ENCODE measurements around the gene ENTPD2.

ENTPD2 gene

DNA sequence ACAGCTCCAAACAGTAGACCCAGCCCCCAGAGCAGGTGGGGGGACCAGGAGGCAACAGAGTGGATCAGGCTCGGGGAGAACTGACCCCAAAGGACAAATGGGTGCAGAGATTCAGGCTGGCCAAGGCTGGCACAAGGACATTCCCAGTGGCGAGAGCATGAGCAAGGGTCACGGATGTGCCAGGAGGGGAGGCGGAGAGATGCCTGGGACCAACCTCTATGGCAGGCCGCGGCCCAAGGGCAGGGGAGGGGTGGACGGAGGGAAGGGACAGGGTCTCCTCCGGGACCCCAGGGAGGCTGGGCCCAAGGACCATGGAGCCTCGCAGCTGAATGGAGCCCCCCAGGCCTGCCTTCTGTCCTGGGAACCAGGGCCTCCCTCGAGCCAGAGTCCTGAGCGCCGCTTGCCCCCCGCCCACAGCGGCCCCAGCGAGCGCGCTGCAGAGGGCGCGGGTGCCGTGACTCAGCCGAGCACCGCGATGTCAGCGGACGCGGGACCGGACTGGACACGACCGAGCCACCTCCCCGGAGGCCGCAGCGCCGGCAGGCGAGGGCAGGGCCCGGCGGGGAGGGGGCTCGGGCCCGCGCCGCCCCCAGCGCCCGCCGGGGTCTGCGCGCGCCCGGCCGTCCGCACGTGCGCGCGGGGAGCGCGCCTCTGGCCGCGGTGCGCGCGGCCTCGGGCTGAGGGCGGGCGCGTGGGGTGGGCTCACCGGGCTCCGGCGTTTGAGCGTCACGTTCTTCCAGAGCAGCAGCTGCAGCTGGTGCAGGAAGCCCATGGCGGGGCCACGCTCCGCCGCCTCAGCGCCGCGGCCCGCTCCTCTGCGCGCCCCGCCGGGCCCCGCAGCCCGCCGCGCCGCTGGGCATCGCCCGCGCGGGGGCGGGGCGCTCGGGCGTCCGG, 26.2 kb downstream of the ENTPD2 start, which contains the start of gene ABCA2:
TSS of gene ABCA2 (minus strand) at position 869 of the 894 bp plus-strand sequence. CDS start at position 772, 97 bp downstream.
- peak within 1 kb of the TSS; percentile 85 for H3K4me3 ChIP-seq
- no peaks in the 10 kb centered on the region for H3K36me3 ChIP-seq (ENCODE audit: insufficient read depth, low read length)
- no peak within 1 kb of the TSS for H3K27ac ChIP-seq
- peak within 1 kb of the TSS; percentile 67 for H3K9ac ChIP-seq (ENCODE audit: insufficient read length)
- H3K9me3 ChIP-seq (ENCODE audit: low read depth, low read length), result no peaks in the 10 kb centered on the region
- TF ChIP-seq EZH2 (IDR thresholded peaks at IDR 0.05), result no peak
- no peak for TF ChIP-seq POLR2AphosphoS5 (IDR thresholded peaks at IDR 0.05; ENCODE audit: borderline replicate concordance, low read depth, low read length)
- no peak for DNase-seq (ENCODE audit: low read depth, low spot score)

DNA sequence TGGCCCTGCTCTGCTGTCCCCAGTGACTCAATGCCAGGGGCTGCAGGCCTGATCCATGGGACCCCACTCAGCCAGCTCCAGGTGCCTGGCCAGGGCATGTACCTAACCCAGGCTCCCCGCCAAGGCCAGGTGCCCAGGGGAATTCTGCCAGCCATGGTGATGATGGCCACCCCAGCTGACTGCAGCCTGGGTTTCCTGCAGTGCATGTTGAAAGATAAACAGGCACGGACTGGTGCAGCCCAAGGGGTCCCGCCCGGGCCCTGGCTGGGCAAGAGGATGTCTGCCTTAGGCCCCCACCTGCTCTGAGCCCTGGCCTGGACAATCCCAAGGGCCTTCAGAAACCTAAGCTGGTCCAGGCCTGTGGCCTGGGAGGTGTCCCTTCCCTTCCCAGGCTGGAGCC, 27.0 kb downstream of the ENTPD2 start:
- no peak overlapping the region for H3K27ac ChIP-seq
- no peaks in the 10 kb centered on the region for H3K36me3 ChIP-seq (ENCODE audit: insufficient read depth, low read length)
- no peak for TF ChIP-seq FOXP2 (optimal IDR thresholded peaks at IDR 0.05; ENCODE audit: control extremely low read depth, extremely low read length, insufficient read depth)
- TF ChIP-seq EZH2 (IDR thresholded peaks at IDR 0.05), result no peak
- TF ChIP-seq POLR2AphosphoS5 (IDR thresholded peaks at IDR 0.05; ENCODE audit: borderline replicate concordance, low read depth, low read length), result no peak
- no peak overlapping the region for H3K9ac ChIP-seq (ENCODE audit: insufficient read length)
- DNase-seq (ENCODE audit: low read depth, low spot score), result no peak
- no peaks in the 10 kb centered on the region for H3K9me3 ChIP-seq (ENCODE audit: low read depth, low read length)
- H3K4me3 ChIP-seq, result peak overlapping the region; percentile 75

DNA sequence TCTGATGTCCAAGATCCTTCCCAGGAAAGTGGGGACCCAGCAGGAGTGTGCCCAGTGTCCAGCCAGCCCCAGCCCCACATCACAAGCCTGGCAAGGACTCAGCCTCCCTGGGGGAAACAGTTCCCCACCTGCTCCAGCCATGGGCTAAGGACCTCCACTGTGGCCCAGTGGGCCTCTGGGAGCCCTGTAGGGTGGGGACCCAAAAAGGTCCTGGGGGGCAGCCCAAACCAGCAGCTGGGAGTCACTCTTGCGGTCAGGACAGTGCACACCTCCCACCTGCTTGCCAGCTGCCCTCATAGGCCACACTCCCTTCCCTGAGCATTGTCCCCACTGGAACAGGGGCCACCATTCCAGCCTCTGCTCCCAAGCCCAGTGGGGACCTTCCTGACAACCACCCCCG, 27.5 kb downstream of the ENTPD2 start:
- TF ChIP-seq EZH2 (IDR thresholded peaks at IDR 0.05) (no peak), FOXP2 (optimal IDR thresholded peaks at IDR 0.05; ENCODE audit: control extremely low read depth, extremely low read length, insufficient read depth) (no peak), POLR2AphosphoS5 (IDR thresholded peaks at IDR 0.05; ENCODE audit: borderline replicate concordance, low read depth, low read length) (no peak)
- Histone ChIP-seq H3K27ac (no peak overlapping the region), H3K9ac (ENCODE audit: insufficient read length) (no peak overlapping the region), H3K4me3 (no peak overlapping the region), H3K9me3 (ENCODE audit: low read depth, low read length) (no peaks in the 10 kb centered on the region), H3K36me3 (ENCODE audit: insufficient read depth, low read length) (no peaks in the 10 kb centered on the region)
- DNase-seq (ENCODE audit: low read depth, low spot score), result no peak

DNA sequence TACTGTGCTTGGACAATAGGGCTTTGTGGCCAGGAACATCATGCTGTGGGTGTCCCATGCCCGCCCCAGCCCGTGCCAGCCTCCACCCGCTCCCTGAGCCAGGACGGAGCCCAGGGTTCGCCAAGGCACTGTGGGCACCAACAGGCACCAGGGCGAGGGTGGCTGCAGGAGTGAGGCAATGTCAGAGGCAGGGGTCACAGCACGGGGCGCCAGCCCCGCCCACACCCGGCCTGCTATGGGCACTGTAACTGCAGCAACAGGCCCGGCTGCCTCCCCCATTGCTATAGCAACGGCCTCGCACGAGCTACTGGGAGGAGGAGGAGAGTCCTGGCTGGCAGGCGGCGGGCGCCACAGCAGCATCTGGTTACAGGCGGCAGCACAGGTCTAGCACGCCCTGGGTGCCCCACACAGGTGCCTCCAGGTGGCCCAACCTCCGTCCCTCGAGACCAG, 28.3 kb downstream of the ENTPD2 start:
- H3K9ac ChIP-seq (ENCODE audit: insufficient read length), result no peak overlapping the region
- no peaks in the 10 kb centered on the region for H3K36me3 ChIP-seq (ENCODE audit: insufficient read depth, low read length)
- TF ChIP-seq POLR2AphosphoS5 (IDR thresholded peaks at IDR 0.05; ENCODE audit: borderline replicate concordance, low read depth, low read length) (no peak), FOXP2 (optimal IDR thresholded peaks at IDR 0.05; ENCODE audit: control extremely low read depth, extremely low read length, insufficient read depth) (no peak), EZH2 (IDR thresholded peaks at IDR 0.05) (no peak)
- no peak overlapping the region for H3K4me3 ChIP-seq
- no peak for DNase-seq (ENCODE audit: low read depth, low spot score)
- no peaks in the 10 kb centered on the region for H3K9me3 ChIP-seq (ENCODE audit: low read depth, low read length)
- H3K27ac ChIP-seq, result no peak overlapping the region

DNA sequence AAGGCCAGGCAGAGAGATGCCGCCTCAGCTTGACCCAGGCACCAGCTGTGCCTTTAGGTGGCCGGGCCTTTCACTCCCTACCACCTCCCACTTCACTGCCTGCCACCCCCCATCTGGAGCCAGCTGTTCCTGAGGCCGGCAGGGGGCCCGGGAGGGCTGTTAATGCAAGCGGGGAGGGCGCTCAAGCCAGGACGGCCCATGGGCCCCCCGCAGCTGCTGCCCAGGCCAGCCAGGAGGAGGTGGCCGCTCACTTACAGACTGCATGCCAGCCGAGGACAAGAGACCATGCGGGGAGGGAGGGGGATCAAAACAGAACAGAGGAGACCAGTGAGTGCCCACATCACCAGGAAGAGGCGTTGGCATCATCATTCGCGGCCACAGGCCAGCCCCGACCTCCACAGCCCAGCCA, 30.3 kb downstream of the ENTPD2 start:
- Histone ChIP-seq H3K27ac (no peak overlapping the region), H3K9me3 (ENCODE audit: low read depth, low read length) (no peaks in the 10 kb centered on the region), H3K4me3 (no peak overlapping the region), H3K36me3 (ENCODE audit: insufficient read depth, low read length) (no peaks in the 10 kb centered on the region), H3K9ac (ENCODE audit: insufficient read length) (no peak overlapping the region)
- no peak for TF ChIP-seq FOXP2 (optimal IDR thresholded peaks at IDR 0.05; ENCODE audit: control extremely low read depth, extremely low read length, insufficient read depth)
- TF ChIP-seq POLR2AphosphoS5 (IDR thresholded peaks at IDR 0.05; ENCODE audit: borderline replicate concordance, low read depth, low read length), result no peak
- TF ChIP-seq EZH2 (IDR thresholded peaks at IDR 0.05), result no peak
- DNase-seq (ENCODE audit: low read depth, low spot score), result no peak

DNA sequence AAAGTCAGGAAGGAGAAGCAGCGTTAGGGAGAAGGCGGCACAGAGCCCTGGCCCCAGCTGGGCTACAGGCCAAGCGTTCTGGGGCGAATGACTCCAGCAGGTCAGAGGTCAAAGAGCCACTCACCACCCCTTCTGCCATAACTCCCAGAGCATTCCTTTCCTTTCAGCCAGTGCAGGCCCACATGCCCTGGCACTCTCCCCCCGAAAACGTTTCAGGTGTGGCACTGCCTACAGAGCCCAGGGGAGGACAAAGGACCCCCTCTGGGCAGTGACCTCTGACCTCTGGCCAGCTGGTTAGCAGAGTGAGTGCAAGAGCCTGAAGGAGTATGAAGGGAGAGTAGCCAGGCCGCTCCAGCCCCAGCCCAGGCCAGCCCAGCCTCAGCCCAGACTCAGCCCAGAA, 30.7 kb downstream of the ENTPD2 start:
- Histone ChIP-seq H3K9ac (ENCODE audit: insufficient read length) (no peak overlapping the region), H3K4me3 (no peak overlapping the region), H3K27ac (no peak overlapping the region), H3K36me3 (ENCODE audit: insufficient read depth, low read length) (no peaks in the 10 kb centered on the region), H3K9me3 (ENCODE audit: low read depth, low read length) (no peaks in the 10 kb centered on the region)
- DNase-seq (ENCODE audit: low read depth, low spot score), result no peak
- TF ChIP-seq FOXP2 (optimal IDR thresholded peaks at IDR 0.05; ENCODE audit: control extremely low read depth, extremely low read length, insufficient read depth) (no peak), POLR2AphosphoS5 (IDR thresholded peaks at IDR 0.05; ENCODE audit: borderline replicate concordance, low read depth, low read length) (no peak), EZH2 (IDR thresholded peaks at IDR 0.05) (no peak)

DNA sequence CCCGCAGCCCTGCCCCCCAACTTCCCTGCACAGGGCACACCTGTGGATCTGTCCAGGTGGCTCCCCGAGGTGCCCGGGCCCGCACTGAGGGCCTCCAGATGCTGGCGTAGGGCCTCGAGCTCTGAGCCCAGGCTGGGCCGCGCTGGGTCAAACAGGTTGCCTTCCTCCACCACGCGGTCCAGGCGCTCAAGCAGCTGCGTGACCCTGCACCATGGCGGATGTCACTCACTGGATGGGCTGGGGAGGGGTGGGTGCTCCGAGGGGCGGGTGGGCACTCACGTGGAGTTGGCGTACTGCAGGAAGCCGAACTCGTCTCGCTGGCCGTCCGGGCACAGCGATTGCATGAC, 31.2 kb downstream of the ENTPD2 start:
- no peak for DNase-seq (ENCODE audit: low read depth, low spot score)
- TF ChIP-seq FOXP2 (optimal IDR thresholded peaks at IDR 0.05; ENCODE audit: control extremely low read depth, extremely low read length, insufficient read depth) (no peak), POLR2AphosphoS5 (IDR thresholded peaks at IDR 0.05; ENCODE audit: borderline replicate concordance, low read depth, low read length) (no peak), EZH2 (IDR thresholded peaks at IDR 0.05) (no peak)
- H3K27ac ChIP-seq, result no peak overlapping the region
- H3K36me3 ChIP-seq (ENCODE audit: insufficient read depth, low read length), result no peaks in the 10 kb centered on the region
- no peak overlapping the region for H3K4me3 ChIP-seq
- H3K9me3 ChIP-seq (ENCODE audit: low read depth, low read length), result no peaks in the 10 kb centered on the region
- H3K9ac ChIP-seq (ENCODE audit: insufficient read length), result no peak overlapping the region

DNA sequence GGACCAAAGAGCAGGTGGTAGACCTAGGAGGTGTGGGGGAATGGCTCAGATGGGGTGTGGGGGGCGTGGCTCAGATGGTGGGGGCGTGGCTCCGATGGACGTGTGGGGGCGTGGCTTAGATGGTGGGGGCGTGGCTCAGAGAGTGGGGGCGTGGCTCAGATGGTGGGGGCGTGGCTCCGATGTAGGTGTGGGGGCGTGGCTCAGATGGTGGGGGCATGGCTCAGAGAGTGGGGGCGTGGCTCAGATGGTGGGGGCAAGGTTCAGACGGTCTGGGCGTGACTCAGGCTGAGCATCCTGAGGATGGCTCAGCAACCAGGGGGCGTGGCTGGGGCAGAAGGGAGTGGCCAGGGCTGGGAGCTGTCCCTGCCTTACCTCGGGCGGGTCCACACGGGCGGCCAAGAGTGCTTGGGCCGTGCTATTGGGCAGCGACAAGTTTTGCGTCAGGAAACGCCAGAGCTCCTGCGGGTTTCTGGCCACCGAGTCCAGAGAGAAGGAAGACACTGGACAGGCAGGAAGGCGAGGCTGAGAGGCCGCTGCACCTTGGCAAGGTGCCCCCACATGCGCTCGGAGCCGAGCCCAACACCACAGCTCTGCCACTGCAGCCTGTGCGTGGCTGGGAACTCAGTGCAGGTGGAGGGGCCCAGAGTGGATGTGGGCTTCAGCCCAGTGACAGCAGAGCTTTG, 31.7 kb downstream of the ENTPD2 start:
- no peak overlapping the region for H3K9ac ChIP-seq (ENCODE audit: insufficient read length)
- TF ChIP-seq POLR2AphosphoS5 (IDR thresholded peaks at IDR 0.05; ENCODE audit: borderline replicate concordance, low read depth, low read length) (no peak), EZH2 (IDR thresholded peaks at IDR 0.05) (no peak), FOXP2 (optimal IDR thresholded peaks at IDR 0.05; ENCODE audit: control extremely low read depth, extremely low read length, insufficient read depth) (no peak)
- no peak for DNase-seq (ENCODE audit: low read depth, low spot score)
- H3K27ac ChIP-seq, result no peak overlapping the region
- H3K36me3 ChIP-seq (ENCODE audit: insufficient read depth, low read length), result no peaks in the 10 kb centered on the region
- no peak overlapping the region for H3K4me3 ChIP-seq
- no peaks in the 10 kb centered on the region for H3K9me3 ChIP-seq (ENCODE audit: low read depth, low read length)

Measured in SK-N-MC (cell line).